ENCODE results near the gene GLIS1. TPM values are rescaled to one million over a fixed set of nuclear protein-coding genes. Genes with fewer than 3 reads are reported as not detected.

Gene GLIS1
- polyA plus RNA-seq, 1 donor, result 0.58 TPM

DNA sequence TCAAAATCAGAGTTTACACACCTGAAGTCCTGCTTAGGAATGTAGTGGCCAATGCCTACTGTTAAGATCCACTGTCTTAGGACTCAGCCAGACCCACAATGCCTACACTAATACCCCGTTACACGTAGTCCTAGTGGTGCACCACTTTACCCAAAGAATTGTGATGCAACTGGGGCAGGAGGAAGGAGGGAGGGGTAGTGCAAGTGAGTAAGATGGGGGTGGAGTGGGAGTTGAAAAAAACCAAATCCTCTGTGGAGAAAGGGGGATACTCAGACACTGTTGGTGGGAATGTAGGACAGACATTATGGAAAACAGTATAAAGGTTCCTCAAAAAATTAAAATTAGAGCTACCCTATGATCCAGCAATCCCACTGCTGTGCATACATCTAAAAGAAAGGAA is 19.5 kb downstream of the GLIS1 start:
- no peak overlapping the region for H3K27ac ChIP-seq (ENCODE audit: low read length)
- no peak overlapping the region for H3K4me3 ChIP-seq (ENCODE audit: low read length)
- no peaks in the 10 kb centered on the region for H3K4me1 ChIP-seq (ENCODE audit: control insufficient read depth, insufficient read depth, low read length)
- no peaks in the 10 kb centered on the region for H3K9me3 ChIP-seq (ENCODE audit: control insufficient read depth, low read depth, low read length)
- no CpG with 5 or more reads among the region's 2 CpGs for WGBS (ENCODE audit: insufficient coverage, low lambda C conversion rate)
- H3K36me3 ChIP-seq (ENCODE audit: control insufficient read depth, insufficient read depth, low read length), result no peaks in the 10 kb centered on the region
- H3K27me3 ChIP-seq (ENCODE audit: control insufficient read depth, insufficient read depth, low read length), result peaks cover 6% of the 10 kb centered on the region
- DNase-seq, result no peak

DNA sequence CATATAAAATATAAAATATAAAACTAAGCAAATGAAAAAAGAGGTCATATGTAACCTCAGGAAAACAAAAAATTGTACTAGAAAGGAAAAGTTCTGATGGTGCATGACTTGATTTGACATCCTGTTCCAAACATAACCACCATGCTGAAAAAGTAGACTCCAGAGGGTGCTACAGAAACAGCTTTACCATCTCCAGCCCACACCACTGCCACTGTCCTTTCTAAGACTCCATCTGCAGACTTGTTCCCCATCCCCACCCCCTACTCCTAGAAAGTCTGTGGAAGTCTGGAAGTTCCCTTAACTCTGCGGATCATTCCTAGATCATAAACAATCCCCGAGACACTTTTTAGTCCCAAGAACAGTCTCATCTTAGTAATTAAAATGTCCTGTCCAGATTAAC is 20.5 kb downstream of the GLIS1 start:
- WGBS (ENCODE audit: insufficient coverage, low lambda C conversion rate), result no CpG with 5 or more reads among the region's 2 CpGs
- peaks cover 6% of the 10 kb centered on the region for H3K27me3 ChIP-seq (ENCODE audit: control insufficient read depth, insufficient read depth, low read length)
- no peaks in the 10 kb centered on the region for H3K9me3 ChIP-seq (ENCODE audit: control insufficient read depth, low read depth, low read length)
- no peak for DNase-seq
- H3K4me3 ChIP-seq (ENCODE audit: low read length), result no peak overlapping the region
- no peaks in the 10 kb centered on the region for H3K4me1 ChIP-seq (ENCODE audit: control insufficient read depth, insufficient read depth, low read length)
- H3K36me3 ChIP-seq (ENCODE audit: control insufficient read depth, insufficient read depth, low read length), result no peaks in the 10 kb centered on the region
- H3K27ac ChIP-seq (ENCODE audit: low read length), result no peak overlapping the region

DNA sequence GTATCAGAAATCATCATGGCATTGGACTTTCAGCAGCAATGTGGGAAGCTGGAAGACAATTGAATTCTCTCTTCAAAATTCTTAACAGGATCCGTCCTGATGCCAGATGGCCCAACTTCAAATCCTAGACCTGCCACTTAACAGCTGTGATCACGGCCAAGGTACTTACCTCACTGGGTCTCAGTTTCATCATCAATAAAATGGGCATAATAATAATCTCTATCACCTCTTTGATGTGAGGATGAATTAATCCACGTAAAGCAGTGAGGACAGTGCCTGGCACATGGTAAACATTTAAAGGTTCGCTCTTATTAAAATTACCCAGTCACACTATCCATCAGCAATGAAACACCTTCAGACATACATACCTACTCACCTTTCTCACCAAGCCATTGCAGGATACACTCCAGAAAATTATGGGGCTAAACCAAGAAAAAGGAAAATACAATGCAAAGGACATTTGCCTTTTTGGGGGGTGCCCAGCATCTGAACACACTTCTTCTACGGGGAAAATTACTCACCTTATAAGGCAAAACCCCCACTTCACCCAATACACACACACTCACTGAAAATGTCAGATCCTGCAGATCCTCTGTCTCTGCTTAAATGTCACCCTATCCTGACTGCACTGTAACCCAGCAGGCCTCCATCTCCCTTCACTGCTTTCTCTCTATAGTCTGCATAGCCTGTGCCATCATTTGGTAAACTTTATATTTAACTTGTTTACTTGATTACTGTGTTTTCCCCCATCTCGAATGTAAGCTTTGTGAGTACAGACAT is 21.7 kb downstream of the GLIS1 start:
- no peaks in the 10 kb centered on the region for H3K4me1 ChIP-seq (ENCODE audit: control insufficient read depth, insufficient read depth, low read length)
- no peak overlapping the region for H3K4me3 ChIP-seq (ENCODE audit: low read length)
- no peaks in the 10 kb centered on the region for H3K36me3 ChIP-seq (ENCODE audit: control insufficient read depth, insufficient read depth, low read length)
- peaks cover 6% of the 10 kb centered on the region for H3K27me3 ChIP-seq (ENCODE audit: control insufficient read depth, insufficient read depth, low read length)
- no peaks in the 10 kb centered on the region for H3K9me3 ChIP-seq (ENCODE audit: control insufficient read depth, low read depth, low read length)
- 82% methylated on average over 3 of the region's 6 CpGs for WGBS (ENCODE audit: insufficient coverage, low lambda C conversion rate)
- H3K27ac ChIP-seq (ENCODE audit: low read length), result no peak overlapping the region
- no peak for DNase-seq

DNA sequence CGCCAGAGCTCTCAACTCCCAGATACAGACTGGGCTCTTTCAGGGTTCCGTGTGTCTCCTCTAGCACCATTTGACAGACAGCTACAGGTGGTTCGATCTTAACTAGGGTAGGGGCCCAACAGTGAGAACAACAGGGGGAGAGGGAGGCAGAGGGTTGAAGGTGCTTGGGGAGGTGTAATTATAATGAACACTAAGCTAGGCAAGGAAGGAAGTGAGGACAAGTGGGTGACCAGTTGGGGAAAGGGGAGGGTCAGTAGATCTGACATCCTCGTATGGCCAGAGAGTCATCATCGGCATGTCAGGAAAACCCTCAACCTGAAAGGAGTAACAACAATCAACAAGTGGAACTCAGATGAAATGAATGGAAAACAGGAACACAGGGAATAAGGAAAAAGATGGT is 22.8 kb downstream of the GLIS1 start:
- Histone ChIP-seq H3K27ac (ENCODE audit: low read length) (no peak overlapping the region), H3K4me3 (ENCODE audit: low read length) (no peak overlapping the region), H3K9me3 (ENCODE audit: control insufficient read depth, low read depth, low read length) (no peaks in the 10 kb centered on the region), H3K4me1 (ENCODE audit: control insufficient read depth, insufficient read depth, low read length) (peaks cover under 1% of the 10 kb centered on the region), H3K27me3 (ENCODE audit: control insufficient read depth, insufficient read depth, low read length) (peaks cover 6% of the 10 kb centered on the region), H3K36me3 (ENCODE audit: control insufficient read depth, insufficient read depth, low read length) (no peaks in the 10 kb centered on the region)
- no CpG with 5 or more reads among the region's 5 CpGs for WGBS (ENCODE audit: insufficient coverage, low lambda C conversion rate)
- DNase-seq, result no peak

DNA sequence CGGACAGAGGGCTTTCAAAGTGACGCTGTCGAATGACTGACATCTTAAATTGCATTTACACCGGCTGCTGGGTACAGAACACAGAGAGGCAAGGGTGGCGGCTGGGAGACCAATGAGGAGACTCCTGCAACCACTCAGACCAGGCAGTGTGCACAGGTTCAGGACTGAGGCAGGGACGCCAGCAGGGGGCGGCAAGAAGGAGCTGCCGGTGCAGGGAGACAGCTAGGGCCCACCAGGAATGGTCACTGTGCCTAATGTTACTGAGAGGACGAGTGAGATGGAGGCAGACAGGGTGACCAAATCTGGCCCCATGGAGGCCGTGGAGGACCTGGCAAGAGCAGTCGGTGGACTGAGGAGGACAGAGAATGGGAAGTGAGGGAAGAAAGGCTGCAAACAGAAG is 23.5 kb downstream of the GLIS1 start:
- no peaks in the 10 kb centered on the region for H3K36me3 ChIP-seq (ENCODE audit: control insufficient read depth, insufficient read depth, low read length)
- H3K4me1 ChIP-seq (ENCODE audit: control insufficient read depth, insufficient read depth, low read length), result peaks cover 4% of the 10 kb centered on the region
- no peak overlapping the region for H3K27ac ChIP-seq (ENCODE audit: low read length)
- peaks cover 6% of the 10 kb centered on the region for H3K27me3 ChIP-seq (ENCODE audit: control insufficient read depth, insufficient read depth, low read length)
- H3K9me3 ChIP-seq (ENCODE audit: control insufficient read depth, low read depth, low read length), result no peaks in the 10 kb centered on the region
- DNase-seq, result no peak
- H3K4me3 ChIP-seq (ENCODE audit: low read length), result no peak overlapping the region
- 67% methylated on average over 2 of the region's 11 CpGs for WGBS (ENCODE audit: insufficient coverage, low lambda C conversion rate)

DNA sequence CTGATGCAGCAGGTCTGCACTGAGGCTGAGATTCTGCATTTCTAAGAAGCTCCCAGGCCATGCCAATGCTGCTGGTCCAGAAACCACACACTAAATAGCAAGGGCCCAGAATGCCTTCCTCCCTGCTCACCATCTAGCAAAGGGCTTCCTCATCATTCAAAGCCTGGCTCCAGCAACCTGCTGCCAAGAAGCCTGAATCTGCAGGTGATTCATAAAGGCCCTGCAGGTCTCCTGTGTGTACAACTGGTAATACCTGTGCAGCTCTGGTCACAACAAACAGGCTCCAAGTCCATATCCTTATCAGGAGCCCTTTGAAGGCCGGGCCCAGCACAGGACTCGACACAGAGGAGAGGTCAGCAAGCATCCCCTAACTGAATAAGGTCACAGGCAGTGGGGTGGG is 26.7 kb downstream of the GLIS1 start:
- DNase-seq, result no peak
- no peaks in the 10 kb centered on the region for H3K36me3 ChIP-seq (ENCODE audit: control insufficient read depth, insufficient read depth, low read length)
- H3K4me3 ChIP-seq (ENCODE audit: low read length), result no peak overlapping the region
- no CpG with 5 or more reads among the region's 2 CpGs for WGBS (ENCODE audit: insufficient coverage, low lambda C conversion rate)
- H3K27ac ChIP-seq (ENCODE audit: low read length), result no peak overlapping the region
- peaks cover 4% of the 10 kb centered on the region for H3K27me3 ChIP-seq (ENCODE audit: control insufficient read depth, insufficient read depth, low read length)
- peaks cover 4% of the 10 kb centered on the region for H3K4me1 ChIP-seq (ENCODE audit: control insufficient read depth, insufficient read depth, low read length)
- H3K9me3 ChIP-seq (ENCODE audit: control insufficient read depth, low read depth, low read length), result no peaks in the 10 kb centered on the region

DNA sequence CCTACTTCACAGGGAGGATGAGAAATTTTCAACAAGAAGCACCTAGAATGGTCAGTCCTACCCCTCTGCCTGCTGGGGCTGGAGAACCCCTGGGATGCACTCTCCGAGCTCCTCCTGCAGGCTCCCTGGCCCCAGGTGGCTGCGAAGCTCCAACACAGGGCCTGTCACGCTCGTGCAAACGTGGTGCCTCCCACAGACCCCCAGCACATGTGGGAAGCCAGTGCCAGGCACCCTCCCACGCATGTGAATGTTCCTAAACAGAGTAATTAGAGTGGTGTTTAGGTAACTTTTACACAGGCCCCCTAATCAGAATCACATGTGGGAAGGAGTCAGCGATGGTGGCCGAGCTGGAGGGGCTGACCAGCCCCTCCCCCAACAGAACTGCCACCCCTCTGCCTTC is 28.4 kb downstream of the GLIS1 start:
- H3K27ac ChIP-seq (ENCODE audit: low read length), result no peak overlapping the region
- no CpG with 5 or more reads among the region's 8 CpGs for WGBS (ENCODE audit: insufficient coverage, low lambda C conversion rate)
- no peaks in the 10 kb centered on the region for H3K36me3 ChIP-seq (ENCODE audit: control insufficient read depth, insufficient read depth, low read length)
- no peak for DNase-seq
- H3K4me1 ChIP-seq (ENCODE audit: control insufficient read depth, insufficient read depth, low read length), result peaks cover 4% of the 10 kb centered on the region
- H3K9me3 ChIP-seq (ENCODE audit: control insufficient read depth, low read depth, low read length), result no peaks in the 10 kb centered on the region
- H3K27me3 ChIP-seq (ENCODE audit: control insufficient read depth, insufficient read depth, low read length), result peaks cover under 1% of the 10 kb centered on the region
- H3K4me3 ChIP-seq (ENCODE audit: low read length), result no peak overlapping the region

DNA sequence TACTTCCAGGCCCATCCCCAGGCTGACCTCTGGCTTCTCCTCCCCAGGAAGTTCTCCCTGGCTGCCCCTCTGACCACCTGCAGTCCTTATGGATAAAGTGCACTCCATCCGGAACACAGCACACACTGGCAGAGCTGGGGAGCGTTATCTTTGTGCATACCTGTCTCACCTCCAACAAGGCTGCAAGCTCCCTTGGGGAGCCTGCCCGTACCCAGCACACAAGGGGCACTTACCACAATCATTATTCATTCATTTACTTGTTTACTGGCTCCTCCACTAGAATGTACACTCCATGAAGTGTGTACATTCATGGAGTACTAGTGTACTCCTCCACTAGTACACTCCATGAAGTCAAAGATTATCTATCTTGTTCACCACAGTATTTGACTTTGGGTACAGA is 30.3 kb downstream of the GLIS1 start:
- Histone ChIP-seq H3K27ac (ENCODE audit: low read length) (no peak overlapping the region), H3K27me3 (ENCODE audit: control insufficient read depth, insufficient read depth, low read length) (no peaks in the 10 kb centered on the region), H3K4me1 (ENCODE audit: control insufficient read depth, insufficient read depth, low read length) (peaks cover 4% of the 10 kb centered on the region), H3K9me3 (ENCODE audit: control insufficient read depth, low read depth, low read length) (no peaks in the 10 kb centered on the region), H3K36me3 (ENCODE audit: control insufficient read depth, insufficient read depth, low read length) (no peaks in the 10 kb centered on the region), H3K4me3 (ENCODE audit: low read length) (no peak overlapping the region)
- no peak for DNase-seq
- no CpG with 5 or more reads among the region's 3 CpGs for WGBS (ENCODE audit: insufficient coverage, low lambda C conversion rate)

DNA sequence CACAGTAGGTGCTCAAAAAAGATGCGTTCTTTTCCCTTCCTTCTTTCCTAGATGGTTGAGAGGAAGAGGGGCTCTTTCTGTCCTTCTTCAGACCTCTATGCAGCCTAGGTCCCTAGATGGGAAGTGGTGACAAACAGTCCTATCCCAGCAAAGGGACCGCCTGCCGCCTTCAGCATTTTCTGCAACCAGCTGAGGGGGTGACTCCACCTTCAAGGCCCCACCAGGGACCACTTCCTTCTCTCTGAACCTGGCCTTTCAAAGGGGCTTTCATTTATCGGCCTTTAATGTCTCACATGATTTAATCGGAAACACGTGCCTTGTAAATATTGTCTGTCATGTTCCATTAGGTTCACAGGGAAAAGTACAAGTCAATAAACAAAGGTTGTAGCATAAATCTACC is 32.6 kb downstream of the GLIS1 start:
- Histone ChIP-seq H3K36me3 (ENCODE audit: control insufficient read depth, insufficient read depth, low read length) (no peaks in the 10 kb centered on the region), H3K4me1 (ENCODE audit: control insufficient read depth, insufficient read depth, low read length) (peaks cover 4% of the 10 kb centered on the region), H3K4me3 (ENCODE audit: low read length) (no peak overlapping the region), H3K9me3 (ENCODE audit: control insufficient read depth, low read depth, low read length) (no peaks in the 10 kb centered on the region), H3K27me3 (ENCODE audit: control insufficient read depth, insufficient read depth, low read length) (no peaks in the 10 kb centered on the region), H3K27ac (ENCODE audit: low read length) (no peak overlapping the region)
- DNase-seq, result no peak
- 80% methylated on average over 1 of the region's 6 CpGs for WGBS (ENCODE audit: insufficient coverage, low lambda C conversion rate)

DNA sequence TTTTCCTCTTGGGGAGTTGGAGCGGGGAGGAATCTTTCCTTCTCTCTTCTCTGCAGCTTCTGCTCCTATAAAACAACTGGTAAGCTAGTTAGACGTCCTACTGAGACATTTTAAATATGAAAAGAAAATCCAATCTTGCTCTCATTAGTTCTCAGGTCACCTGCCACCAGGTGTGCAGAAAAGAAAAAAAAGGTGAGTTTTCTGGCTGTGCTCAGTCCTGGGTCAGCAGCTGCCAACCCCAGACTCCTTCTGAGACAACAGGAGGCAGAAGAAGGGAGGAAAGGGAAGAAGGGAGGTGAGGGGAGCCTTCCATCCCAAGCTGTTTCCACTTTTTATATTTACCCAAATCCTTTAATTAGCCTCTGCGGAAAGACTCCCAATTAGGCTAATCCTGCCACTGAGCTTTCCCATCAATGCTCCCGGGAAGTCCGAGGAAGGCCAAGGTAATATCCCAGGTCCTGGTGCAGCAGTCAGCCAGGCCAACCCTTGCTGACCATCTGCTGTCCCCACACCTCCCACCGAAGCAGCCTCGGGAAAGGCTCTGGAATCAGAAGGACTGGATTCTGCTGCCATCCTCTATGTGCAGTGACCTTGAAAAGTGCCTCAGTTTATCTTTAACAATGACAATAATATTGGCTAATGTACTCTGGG is 33.4 kb downstream of the GLIS1 start:
- H3K27me3 ChIP-seq (ENCODE audit: control insufficient read depth, insufficient read depth, low read length), result no peaks in the 10 kb centered on the region
- DNase-seq, result no peak
- no peak overlapping the region for H3K4me3 ChIP-seq (ENCODE audit: low read length)
- H3K4me1 ChIP-seq (ENCODE audit: control insufficient read depth, insufficient read depth, low read length), result no peaks in the 10 kb centered on the region
- no peaks in the 10 kb centered on the region for H3K36me3 ChIP-seq (ENCODE audit: control insufficient read depth, insufficient read depth, low read length)
- no peak overlapping the region for H3K27ac ChIP-seq (ENCODE audit: low read length)
- H3K9me3 ChIP-seq (ENCODE audit: control insufficient read depth, low read depth, low read length), result no peaks in the 10 kb centered on the region
- WGBS (ENCODE audit: insufficient coverage, low lambda C conversion rate), result 100% methylated on average over 1 of the region's 7 CpGs
